Stimulated activated CD4-positive, alpha-beta T cell treated with anti-CD3 and anti-CD28 coated beads, Interleukin-12 subunit alpha, Interleukin-12 subunit beta, amount 100 ng/mL, for 48 hours (primary cell): Measurements from ENCODE around the gene E4F1.
"Not testable (repeated sequence)": the region's sequence is repeated elsewhere in the genome, so short reads cannot be mapped to it uniquely, and the experiment has no call there.

ENCODE experiments used
- DNase-seq, 3 donors: peaks; one replicate each; pipeline ENCODE4 v3.0.0-alpha.2; 2020; ENCODE audit warnings: low read depth in 2 of 3, low spot score in 1 of 3

Gene E4F1

GRCh38 chr16:2229632-2230250 lies 6.3 kb downstream of the E4F1 start:
- DNase-seq, result no peak

- DNase-seq, result no peak
Measured at GRCh38 chr16:2230376-2230775, 7.0 kb downstream of the E4F1 start.

- no peak for DNase-seq
Measured at GRCh38 chr16:2231016-2231931, 7.9 kb downstream of the E4F1 start.

- no peak for DNase-seq
Measured at GRCh38 chr16:2232094-2232990, 9.0 kb downstream of the E4F1 start.

GRCh38 chr16:2233046-2233775 lies 9.8 kb downstream of the E4F1 start:
- DNase-seq, result no peak

- no peak for DNase-seq
Measured at GRCh38 chr16:2233872-2234812, 10.8 kb downstream of the E4F1 start.

- DNase-seq, result no peak
Measured at GRCh38 chr16:2234813-2235170, 11.4 kb downstream of the E4F1 start.

- no peak for DNase-seq
Measured at GRCh38 chr16:2235234-2235651, 11.9 kb downstream of the E4F1 start.

GRCh38 chr16:2235695-2236336 lies 12.4 kb downstream of the E4F1 start:
- DNase-seq, result no peak

GRCh38 chr16:2236337-2237101 lies 13.1 kb downstream of the E4F1 start, which contains the start of gene DNASE1L2:
Gene DNASE1L2, plus strand, starts transcription at chr16:2236444. Its CDS starts 373 bp downstream, at chr16:2236817.
- DNase-seq, result no peak

- DNase-seq, result no peak
Measured at GRCh38 chr16:2237102-2237482, 13.7 kb downstream of the E4F1 start.

GRCh38 chr16:2237493-2238149 lies 14.2 kb downstream of the E4F1 start:
- no peak for DNase-seq

GRCh38 chr16:2238150-2238837 lies 14.9 kb downstream of the E4F1 start:
- DNase-seq, result no peak

- DNase-seq, result no peak
Measured at GRCh38 chr16:2238838-2239675, 15.7 kb downstream of the E4F1 start.

GRCh38 chr16:2240331-2240730 lies 16.9 kb downstream of the E4F1 start:
- DNase-seq, result not testable (repeated sequence)

GRCh38 chr16:2242598-2242997 lies 19.2 kb downstream of the E4F1 start:
- DNase-seq, result no peak
